ENCODE results near the gene STAT4. TPM values are rescaled to one million over a fixed set of nuclear protein-coding genes. Genes with fewer than 3 reads are reported as not detected.

STAT4 gene
- total RNA-seq, 1 donor from 2014 or later: 2.1 TPM

- no peak overlapping the region for H3K4me3 Mint-ChIP-seq
- DNase-seq (ENCODE audit: extremely low spot score, unreplicated experiment): no peak
- no peaks in the 10 kb centered on the region for H3K4me1 Mint-ChIP-seq (ENCODE audit: unreplicated experiment)
- no peaks in the 10 kb centered on the region for H3K36me3 Mint-ChIP-seq
- peaks cover 9% of the 10 kb centered on the region for H3K27me3 Mint-ChIP-seq
- no peaks in the 10 kb centered on the region for H3K9me3 Mint-ChIP-seq
- TF ChIP-seq CTCF (conservative IDR thresholded peaks at IDR 0.05): no peak
- H3K27ac Mint-ChIP-seq: no peak overlapping the region
Observed at GRCh38 chr2:191014653-191015020, 136.2 kb downstream of the STAT4 start.

- no peak within 1 kb of the TSS for H3K4me3 Mint-ChIP-seq
- H3K27ac Mint-ChIP-seq: no peak within 1 kb of the TSS
- TF ChIP-seq CTCF (conservative IDR thresholded peaks at IDR 0.05): peak; percentile 31
- peaks cover 9% of the 10 kb centered on the region for H3K27me3 Mint-ChIP-seq
- peak; percentile 96 for DNase-seq (ENCODE audit: extremely low spot score, unreplicated experiment)
- no peaks in the 10 kb centered on the region for H3K9me3 Mint-ChIP-seq
- no peaks in the 10 kb centered on the region for H3K36me3 Mint-ChIP-seq
- no peaks in the 10 kb centered on the region for H3K4me1 Mint-ChIP-seq (ENCODE audit: unreplicated experiment)
Observed at GRCh38 chr2:191013932-191014652, 136.7 kb downstream of the STAT4 start, which contains the start of gene STAT1. STAT1 (minus strand) TSS chr2:191014171; CDS start chr2:191010003, 4,168 bp downstream.

GRCh38 chr2:191013682-191013931 lies 137.2 kb downstream of the STAT4 start:
- Mint-ChIP-seq H3K36me3 (no peaks in the 10 kb centered on the region), H3K4me3 (no peak overlapping the region), H3K9me3 (no peaks in the 10 kb centered on the region), H3K4me1 (ENCODE audit: unreplicated experiment) (no peaks in the 10 kb centered on the region), H3K27ac (no peak overlapping the region), H3K27me3 (peaks cover 9% of the 10 kb centered on the region)
- no peak for TF ChIP-seq CTCF (conservative IDR thresholded peaks at IDR 0.05)
- no peak for DNase-seq (ENCODE audit: extremely low spot score, unreplicated experiment)

GRCh38 chr2:191012845-191013681 lies 137.7 kb downstream of the STAT4 start:
- peaks cover 9% of the 10 kb centered on the region for H3K27me3 Mint-ChIP-seq
- H3K36me3 Mint-ChIP-seq: peaks cover 4% of the 10 kb centered on the region
- H3K9me3 Mint-ChIP-seq: no peaks in the 10 kb centered on the region
- H3K4me1 Mint-ChIP-seq (ENCODE audit: unreplicated experiment): no peaks in the 10 kb centered on the region
- no peak for TF ChIP-seq CTCF (conservative IDR thresholded peaks at IDR 0.05)
- no peak overlapping the region for H3K27ac Mint-ChIP-seq
- H3K4me3 Mint-ChIP-seq: no peak overlapping the region
- no peak for DNase-seq (ENCODE audit: extremely low spot score, unreplicated experiment)

- no peak for DNase-seq (ENCODE audit: extremely low spot score, unreplicated experiment)
- Mint-ChIP-seq H3K27ac (no peak overlapping the region), H3K4me3 (no peak overlapping the region), H3K36me3 (peaks cover 5% of the 10 kb centered on the region), H3K4me1 (ENCODE audit: unreplicated experiment) (no peaks in the 10 kb centered on the region), H3K9me3 (no peaks in the 10 kb centered on the region), H3K27me3 (peaks cover 9% of the 10 kb centered on the region)
- TF ChIP-seq CTCF (conservative IDR thresholded peaks at IDR 0.05): no peak
Observed at GRCh38 chr2:191012346-191012745, 138.4 kb downstream of the STAT4 start.

Data from type B pancreatic cell (in vitro differentiated cells).